ENCODE measurements around the gene NBEA. TPM values are rescaled to one million over a fixed set of nuclear protein-coding genes. Genes with fewer than 3 reads are reported as not detected.

The NBEA gene
- polyA plus RNA-seq, 2 of the 4 experiments (the other 2 are of a cell fraction) = 3.5 to 11.8 TPM

DNA sequence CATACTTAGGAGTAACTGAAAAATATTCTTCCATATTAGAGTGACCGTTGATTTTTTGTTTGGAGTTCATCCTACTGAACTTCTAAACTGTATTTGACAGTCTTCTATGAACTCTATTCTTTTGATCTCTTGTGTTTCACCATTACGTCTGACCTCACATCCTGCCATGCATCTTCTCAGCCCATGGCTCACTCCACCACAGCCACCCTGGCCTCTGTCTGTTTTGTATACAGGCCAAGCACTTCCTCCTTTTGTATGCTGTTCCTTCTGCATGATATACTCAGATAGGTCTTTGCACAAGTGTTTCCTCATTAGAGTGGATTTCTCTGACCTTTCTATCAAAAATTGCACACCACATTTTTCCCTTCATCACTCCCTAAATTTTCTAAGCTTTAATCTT lies 414.5 kb downstream of the NBEA start:
- FAIRE-seq = no peak
- no peak for ATAC-seq
- CTCF ChIA-PET = interaction anchor here (0.7 kb wide), 1 partner anchor 286 kb away, joined by 4 read pairs; no protein-coding TSS in a partner anchor

DNA sequence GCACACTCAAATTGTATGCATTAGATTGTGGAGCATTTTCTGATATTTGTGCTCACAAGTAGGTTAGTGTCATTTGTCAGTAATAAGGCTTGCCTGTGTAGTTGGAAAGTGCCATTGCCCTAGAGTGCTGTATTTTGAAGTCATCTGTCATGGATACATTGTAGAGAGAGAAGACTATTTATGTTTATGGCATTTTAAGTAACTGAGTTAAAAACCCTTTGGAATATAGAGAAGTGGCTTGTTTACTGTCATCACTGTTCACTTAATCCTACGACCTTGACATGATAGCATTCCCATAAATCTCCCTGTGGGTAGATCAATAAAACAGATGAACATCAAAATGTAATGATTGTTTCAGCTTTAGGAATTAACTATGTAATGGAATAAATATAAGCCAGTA lies 423.8 kb downstream of the NBEA start:
- no peaks in the 10 kb centered on the region for H3K4me1 ChIP-seq
- no peak for FAIRE-seq
- 58% methylated on average over 1 of the region's 1 CpG for WGBS (ENCODE audit: missing lambda C conversion rate)
- ChIA-PET POLR2A (no interaction called here), CTCF (no interaction called here)
- H3K4me2 ChIP-seq = no peak overlapping the region
- H3K9me3 ChIP-seq = no peaks in the 10 kb centered on the region
- TF ChIP-seq, protein P1, sequence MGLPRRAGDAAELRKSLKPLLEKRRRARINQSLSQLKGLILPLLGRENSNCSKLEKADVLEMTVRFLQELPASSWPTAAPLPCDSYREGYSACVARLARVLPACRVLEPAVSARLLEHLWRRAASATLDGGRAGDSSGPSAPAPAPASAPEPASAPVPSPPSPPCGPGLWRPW (IDR thresholded peaks at IDR 0.05) = no peak
- TF ChIP-seq FOXS1 (CRISPR knock-in tag; IDR thresholded peaks at IDR 0.05) (no peak), FOSB (CRISPR knock-in tag; IDR thresholded peaks at IDR 0.05) (no peak), FOSL2 (IDR thresholded peaks at IDR 0.05) (no peak), FOSL2 (CRISPR knock-in tag; IDR thresholded peaks at IDR 0.05) (no peak), NFE2L2 (conservative IDR thresholded peaks at IDR 0.05; ENCODE audit: low read length) (no peak), HOXA7 (CRISPR knock-in tag; IDR thresholded peaks at IDR 0.05) (no peak)
- TF ChIP-seq, protein P2, sequence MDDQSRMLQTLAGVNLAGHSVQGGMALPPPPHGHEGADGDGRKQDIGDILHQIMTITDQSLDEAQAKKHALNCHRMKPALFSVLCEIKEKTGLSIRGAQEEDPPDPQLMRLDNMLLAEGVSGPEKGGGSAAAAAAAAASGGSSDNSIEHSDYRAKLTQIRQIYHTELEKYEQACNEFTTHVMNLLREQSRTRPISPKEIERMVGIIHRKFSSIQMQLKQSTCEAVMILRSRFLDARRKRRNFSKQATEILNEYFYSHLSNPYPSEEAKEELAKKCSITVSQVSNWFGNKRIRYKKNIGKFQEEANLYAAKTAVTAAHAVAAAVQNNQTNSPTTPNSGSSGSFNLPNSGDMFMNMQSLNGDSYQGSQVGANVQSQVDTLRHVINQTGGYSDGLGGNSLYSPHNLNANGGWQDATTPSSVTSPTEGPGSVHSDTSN (IDR thresholded peaks at IDR 0.05) = no peak
- ATAC-seq = no peak
- no peak overlapping the region for H3K4me3 ChIP-seq
- H3K27ac ChIP-seq = no peak overlapping the region
- no peak for DNase-seq (ENCODE audit: low read depth in 1 of 2, low spot score in 1 of 2)

More for the DNA sequence above, 414.5 kb downstream of the NBEA start:
- POLR2A ChIA-PET = no interaction called here
- TF ChIP-seq MAFK (IDR thresholded peaks at IDR 0.05; ENCODE audit: partially characterized antibody) (no peak), FOSL2 (IDR thresholded peaks at IDR 0.05) (no peak), FOSL2 (CRISPR knock-in tag; IDR thresholded peaks at IDR 0.05) (no peak), ESRRA (IDR thresholded peaks at IDR 0.05; ENCODE audit: borderline replicate concordance, low read length) (no peak), NFE2L2 (conservative IDR thresholded peaks at IDR 0.05; ENCODE audit: low read length) (no peak), FOXS1 (CRISPR knock-in tag; IDR thresholded peaks at IDR 0.05) (no peak), NPAS2 (CRISPR knock-in tag; IDR thresholded peaks at IDR 0.05; ENCODE audit: borderline replicate concordance) (no peak), POLR2A (IDR thresholded peaks at IDR 0.05; ENCODE audit: low read length) (no peak)
- H3K4me3 ChIP-seq = no peak overlapping the region
- WGBS (ENCODE audit: missing lambda C conversion rate) = 81% methylated on average over 2 of the region's 2 CpGs
- no peak for DNase-seq (ENCODE audit: low read depth in 1 of 2, low spot score in 1 of 2)
- no peak overlapping the region for H3K4me2 ChIP-seq
- H3K27ac ChIP-seq = no peak overlapping the region
- H3K9me3 ChIP-seq = no peaks in the 10 kb centered on the region
- no peaks in the 10 kb centered on the region for H3K4me1 ChIP-seq

DNA sequence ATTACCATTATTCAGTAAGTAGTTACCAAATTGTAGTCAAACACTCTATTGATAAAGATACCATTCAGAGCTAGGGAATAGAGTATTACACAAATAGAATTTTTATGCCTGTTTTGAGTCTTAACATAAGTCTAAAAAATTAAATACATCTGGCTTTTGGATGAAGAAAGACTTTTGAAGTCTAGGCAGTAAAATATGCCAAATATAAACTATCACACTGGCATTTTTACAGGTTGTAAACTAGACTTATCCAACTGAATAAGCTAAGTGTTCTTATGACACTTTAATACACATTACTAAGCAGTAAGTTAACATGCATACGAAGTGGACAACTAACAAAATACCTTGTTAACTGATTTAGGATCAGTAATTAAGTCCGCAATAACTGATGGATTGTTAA lies 425.5 kb downstream of the NBEA start:
- no peak overlapping the region for H3K4me2 ChIP-seq
- DNase-seq (ENCODE audit: low read depth in 1 of 2, low spot score in 1 of 2) (no peak), ATAC-seq (no peak), FAIRE-seq (no peak)
- ChIA-PET POLR2A (no interaction called here), CTCF (no interaction called here)
- H3K4me1 ChIP-seq = no peaks in the 10 kb centered on the region
- 76% methylated on average over 2 of the region's 2 CpGs for WGBS (ENCODE audit: missing lambda C conversion rate)
- peaks cover 5% of the 10 kb centered on the region; the same call in 1 of the 3 replicates for H3K9me3 ChIP-seq
- H3K27ac ChIP-seq = no peak overlapping the region
- no peak for TF ChIP-seq ZSCAN20 (CRISPR knock-in tag; IDR thresholded peaks at IDR 0.05)
- TF ChIP-seq, protein P2 (IDR thresholded peaks at IDR 0.05) = no peak
- TF ChIP-seq, protein P3, sequence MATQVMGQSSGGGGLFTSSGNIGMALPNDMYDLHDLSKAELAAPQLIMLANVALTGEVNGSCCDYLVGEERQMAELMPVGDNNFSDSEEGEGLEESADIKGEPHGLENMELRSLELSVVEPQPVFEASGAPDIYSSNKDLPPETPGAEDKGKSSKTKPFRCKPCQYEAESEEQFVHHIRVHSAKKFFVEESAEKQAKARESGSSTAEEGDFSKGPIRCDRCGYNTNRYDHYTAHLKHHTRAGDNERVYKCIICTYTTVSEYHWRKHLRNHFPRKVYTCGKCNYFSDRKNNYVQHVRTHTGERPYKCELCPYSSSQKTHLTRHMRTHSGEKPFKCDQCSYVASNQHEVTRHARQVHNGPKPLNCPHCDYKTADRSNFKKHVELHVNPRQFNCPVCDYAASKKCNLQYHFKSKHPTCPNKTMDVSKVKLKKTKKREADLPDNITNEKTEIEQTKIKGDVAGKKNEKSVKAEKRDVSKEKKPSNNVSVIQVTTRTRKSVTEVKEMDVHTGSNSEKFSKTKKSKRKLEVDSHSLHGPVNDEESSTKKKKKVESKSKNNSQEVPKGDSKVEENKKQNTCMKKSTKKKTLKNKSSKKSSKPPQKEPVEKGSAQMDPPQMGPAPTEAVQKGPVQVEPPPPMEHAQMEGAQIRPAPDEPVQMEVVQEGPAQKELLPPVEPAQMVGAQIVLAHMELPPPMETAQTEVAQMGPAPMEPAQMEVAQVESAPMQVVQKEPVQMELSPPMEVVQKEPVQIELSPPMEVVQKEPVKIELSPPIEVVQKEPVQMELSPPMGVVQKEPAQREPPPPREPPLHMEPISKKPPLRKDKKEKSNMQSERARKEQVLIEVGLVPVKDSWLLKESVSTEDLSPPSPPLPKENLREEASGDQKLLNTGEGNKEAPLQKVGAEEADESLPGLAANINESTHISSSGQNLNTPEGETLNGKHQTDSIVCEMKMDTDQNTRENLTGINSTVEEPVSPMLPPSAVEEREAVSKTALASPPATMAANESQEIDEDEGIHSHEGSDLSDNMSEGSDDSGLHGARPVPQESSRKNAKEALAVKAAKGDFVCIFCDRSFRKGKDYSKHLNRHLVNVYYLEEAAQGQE (IDR thresholded peaks at IDR 0.05) = no peak
- H3K4me3 ChIP-seq = no peak overlapping the region

DNA sequence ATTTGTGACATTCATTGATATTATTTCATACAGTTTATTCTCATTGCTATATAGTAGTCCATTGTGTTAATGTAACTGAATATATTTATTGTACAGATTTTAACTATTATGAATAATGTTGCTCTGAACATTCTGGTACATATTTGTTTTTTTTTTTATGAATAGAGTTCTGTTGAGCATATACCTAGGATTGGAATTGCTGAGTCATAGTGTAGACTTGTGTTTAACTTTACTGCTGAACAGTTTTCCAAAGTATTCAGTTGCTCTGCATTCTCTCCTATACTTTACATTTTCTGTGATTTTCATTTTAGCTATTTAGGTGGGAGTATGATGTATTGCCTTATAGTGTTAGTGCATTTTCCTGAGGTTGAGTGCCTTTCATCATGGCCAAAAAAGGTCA lies 436.9 kb downstream of the NBEA start:
- DNase-seq (ENCODE audit: low read depth in 1 of 2, low spot score in 1 of 2) (no peak), FAIRE-seq (no peak), ATAC-seq (no peak)
- 0 out of 3 replicates have a peak overlapping the region, but pooled peaks have one; percentile 26 for H3K4me2 ChIP-seq
- no peaks in the 10 kb centered on the region for H3K9me3 ChIP-seq
- CTCF ChIA-PET = no interaction called here
- H3K4me1 ChIP-seq = peaks cover 9% of the 10 kb centered on the region; the same call in 2 of the 3 replicates
- POLR2A ChIA-PET = no interaction called here
- H3K4me3 ChIP-seq = no peak overlapping the region
- H3K27ac ChIP-seq = peak overlapping the region; percentile 49 to 58; a peak in 3 of 6 replicates
- TF ChIP-seq MAZ (IDR thresholded peaks at IDR 0.05; ENCODE audit: borderline replicate concordance, low read depth, low read length) (no peak), NPAS2 (CRISPR knock-in tag; IDR thresholded peaks at IDR 0.05; ENCODE audit: borderline replicate concordance) (no peak), ZNF302 (CRISPR knock-in tag; IDR thresholded peaks at IDR 0.05) (no peak), ZSCAN20 (CRISPR knock-in tag; IDR thresholded peaks at IDR 0.05) (no peak), GATA3 (IDR thresholded peaks at IDR 0.05; ENCODE audit: borderline replicate concordance) (no peak), PHF8 (IDR thresholded peaks at IDR 0.05; ENCODE audit: borderline replicate concordance, low read depth) (no peak), NR3C1 (IDR thresholded peaks at IDR 0.05) (no peak), EHMT2 (IDR thresholded peaks at IDR 0.05; ENCODE audit: low read depth) (no peak)
- TF ChIP-seq, protein P4, sequence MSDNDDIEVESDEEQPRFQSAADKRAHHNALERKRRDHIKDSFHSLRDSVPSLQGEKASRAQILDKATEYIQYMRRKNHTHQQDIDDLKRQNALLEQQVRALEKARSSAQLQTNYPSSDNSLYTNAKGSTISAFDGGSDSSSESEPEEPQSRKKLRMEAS (IDR thresholded peaks at IDR 0.05) = no peak
- TF ChIP-seq, protein P3 (IDR thresholded peaks at IDR 0.05) = no peak

Measured in A549 (cell line).